Smooth muscle cell (in vitro differentiated cells): ENCODE results near the gene WDR18. TPM values are rescaled to one million over a fixed set of nuclear protein-coding genes. Genes with fewer than 3 reads are reported as not detected.

Experiments used
- DNase-seq: peaks from one replicate; lab custom pipeline; 2025; ENCODE audit not compliant: unreplicated experiment; lab: John Stamatoyannopoulos, UW
- H2AFZ ChIP-seq: fragments of 200-600 bp; sonication (generic); 2 replicates; pipeline ENCODE4 v1.6.0; 2016; ENCODE audit warnings: antibody characterized with exemption, low read depth, mild to moderate bottlenecking
- H3F3A ChIP-seq: fragments of 200-600 bp; sonication (generic); 2 replicates; pipeline ENCODE4 v1.6.0; 2017; ENCODE audit warnings: antibody characterized with exemption, low read depth
- H3K27ac ChIP-seq: fragments of 200-600 bp; sonication (generic); 2 replicates; pipeline ENCODE4 v1.5.1; 2016; ENCODE audit warnings: low read depth, mild to moderate bottlenecking
- H3K27me3 ChIP-seq: fragments of 200-600 bp; sonication (generic); 2 replicates; pipeline ENCODE4 v1.6.1; 2016; ENCODE audit warnings: low read depth, mild to moderate bottlenecking
- H3K36me3 ChIP-seq: fragments of 200-600 bp; sonication (generic); 2 replicates; pipeline ENCODE4 v1.5.1; 2016; ENCODE audit warnings: low read depth
- H3K4me1 ChIP-seq: fragments of 200-600 bp; sonication (generic); 2 replicates; pipeline ENCODE4 v1.5.1; 2016; ENCODE audit warnings: low read depth
- H3K4me2 ChIP-seq: fragments of 200-600 bp; sonication (generic); 2 replicates; pipeline ENCODE4 v1.6.0; 2016; ENCODE audit warnings: mild to moderate bottlenecking
- H3K4me3 ChIP-seq: fragments of 200-600 bp; sonication (generic); 2 replicates; pipeline ENCODE4 v1.5.1; 2016; ENCODE audit warnings: mild to moderate bottlenecking
- H3K79me2 ChIP-seq: fragments of 200-600 bp; sonication (generic); 2 replicates; pipeline ENCODE4 v1.6.0; 2016; ENCODE audit warnings: low read depth, mild to moderate bottlenecking
- H3K9ac ChIP-seq: fragments of 200-600 bp; sonication (generic); 2 replicates; pipeline ENCODE4 v1.6.0; 2016; ENCODE audit warnings: low read depth
- H3K9me3 ChIP-seq: fragments of 200-600 bp; sonication (generic); replicated peaks from 2 replicates; pipeline ENCODE4 v1.5.1; 2016; ENCODE audit warnings: low read depth
- H4K20me1 ChIP-seq: fragments of 200-600 bp; sonication (generic); 2 replicates; pipeline ENCODE4 v1.6.0; 2016; ENCODE audit warnings: low read depth
- CTCF ChIP-seq: fragments of 200-600 bp; sonication (generic); IDR thresholded peaks from 2 replicates; pipeline ENCODE4 v1.5.1; 2017; ENCODE audit warnings: borderline replicate concordance, mild to moderate bottlenecking, antibody characterized with exemption; ENCODE audit not compliant: insufficient read depth, poor library complexity, severe bottlenecking
- WGBS: methylation state at CpG from one replicate; pipeline ENCODE4 v1.1.7; 2016; ENCODE audit warnings: low lambda C conversion rate; 5-methylcytosine and 5-hydroxymethylcytosine counted together
- polyA plus RNA-seq: library from polyadenylated mRNA; unstranded; fragments of >200 nt; fragmentation: Nextera tagmentation; extraction: Ambion mirVana; gene quantifications from 2 replicates; pipeline ENCODE4 v1.2.1, GENCODE V29; 2016
- total RNA-seq: library from RNA; depleted of rRNA; stranded (reverse); fragments of >200 nt; gene quantifications from 2 replicates; pipeline ENCODE4 v1.2.3, GENCODE V29; 2014

The WDR18 gene
- total RNA-seq (33.8 and 69.4 TPM in 2 replicates), polyA plus RNA-seq (153 and 160 TPM in 2 replicates)

GRCh38 chr19:984165-984967 lies at the start of gene WDR18:
TSS of gene WDR18 (plus strand) at chr19:984345. CDS start at chr19:984354, 9 bp downstream.
- peak within 1 kb of the TSS; percentile 98 for H3K4me2 ChIP-seq
- peaks cover 7% of the 10 kb centered on the region for H4K20me1 ChIP-seq
- peaks cover 10% of the 10 kb centered on the region for H3F3A ChIP-seq
- TF ChIP-seq CTCF: no peak
- H3K4me3 ChIP-seq: peak within 1 kb of the TSS; percentile 99
- H3K9ac ChIP-seq: peak within 1 kb of the TSS; percentile 95
- H3K4me1 ChIP-seq: peaks cover 23% of the 10 kb centered on the region
- H3K36me3 ChIP-seq: no peaks in the 10 kb centered on the region
- peak within 1 kb of the TSS; percentile 91 for H2AFZ ChIP-seq
- H3K27ac ChIP-seq: peak within 1 kb of the TSS; percentile 80
- WGBS: under 1% methylated on average over 74 of the region's 78 CpGs
- no peaks in the 10 kb centered on the region for H3K27me3 ChIP-seq
- DNase-seq: peak; percentile 67
- H3K9me3 ChIP-seq: no peaks in the 10 kb centered on the region
- H3K79me2 ChIP-seq: peaks cover 12% of the 10 kb centered on the region

- WGBS: 81% methylated on average over 31 of the region's 31 CpGs
- no peak overlapping the region for H2AFZ ChIP-seq
- no peak overlapping the region for H3K4me2 ChIP-seq
- H3K36me3 ChIP-seq: no peaks in the 10 kb centered on the region
- peaks cover 100% of the 10 kb centered on the region for H3K79me2 ChIP-seq
- H3K4me3 ChIP-seq: no peak overlapping the region
- no peak overlapping the region for H3K9ac ChIP-seq
- no peaks in the 10 kb centered on the region for H3K9me3 ChIP-seq
- H3K4me1 ChIP-seq: peaks cover 11% of the 10 kb centered on the region
- peak overlapping the region; percentile 32 for H3K27ac ChIP-seq
- DNase-seq: no peak
- H3K27me3 ChIP-seq: no peaks in the 10 kb centered on the region
- H3F3A ChIP-seq: peaks cover 24% of the 10 kb centered on the region
- TF ChIP-seq CTCF: no peak
- H4K20me1 ChIP-seq: peaks cover 85% of the 10 kb centered on the region
Observed at GRCh38 chr19:934865-935479, 49.2 kb upstream of the WDR18 start.

GRCh38 chr19:936175-936546 lies 48.0 kb upstream of the WDR18 start:
- H3K9me3 ChIP-seq: no peaks in the 10 kb centered on the region
- no peaks in the 10 kb centered on the region for H3K36me3 ChIP-seq
- no peak for TF ChIP-seq CTCF
- H3K4me2 ChIP-seq: no peak overlapping the region
- H3K4me3 ChIP-seq: no peak overlapping the region
- no peak overlapping the region for H3K9ac ChIP-seq
- over 99% methylated on average over 10 of the region's 10 CpGs for WGBS
- H2AFZ ChIP-seq: no peak overlapping the region
- H3K27me3 ChIP-seq: no peaks in the 10 kb centered on the region
- no peak overlapping the region for H3K27ac ChIP-seq
- H3K79me2 ChIP-seq: peaks cover 100% of the 10 kb centered on the region
- DNase-seq: no peak
- H3K4me1 ChIP-seq: peaks cover 11% of the 10 kb centered on the region
- peaks cover 19% of the 10 kb centered on the region for H3F3A ChIP-seq
- H4K20me1 ChIP-seq: peaks cover 86% of the 10 kb centered on the region
